ENCODE measurements around the gene ACAP3.

GRCh38 chr1:1262071-1262470, 45.7 kb downstream of the ACAP3 start:
- TF ChIP-seq, protein P1, sequence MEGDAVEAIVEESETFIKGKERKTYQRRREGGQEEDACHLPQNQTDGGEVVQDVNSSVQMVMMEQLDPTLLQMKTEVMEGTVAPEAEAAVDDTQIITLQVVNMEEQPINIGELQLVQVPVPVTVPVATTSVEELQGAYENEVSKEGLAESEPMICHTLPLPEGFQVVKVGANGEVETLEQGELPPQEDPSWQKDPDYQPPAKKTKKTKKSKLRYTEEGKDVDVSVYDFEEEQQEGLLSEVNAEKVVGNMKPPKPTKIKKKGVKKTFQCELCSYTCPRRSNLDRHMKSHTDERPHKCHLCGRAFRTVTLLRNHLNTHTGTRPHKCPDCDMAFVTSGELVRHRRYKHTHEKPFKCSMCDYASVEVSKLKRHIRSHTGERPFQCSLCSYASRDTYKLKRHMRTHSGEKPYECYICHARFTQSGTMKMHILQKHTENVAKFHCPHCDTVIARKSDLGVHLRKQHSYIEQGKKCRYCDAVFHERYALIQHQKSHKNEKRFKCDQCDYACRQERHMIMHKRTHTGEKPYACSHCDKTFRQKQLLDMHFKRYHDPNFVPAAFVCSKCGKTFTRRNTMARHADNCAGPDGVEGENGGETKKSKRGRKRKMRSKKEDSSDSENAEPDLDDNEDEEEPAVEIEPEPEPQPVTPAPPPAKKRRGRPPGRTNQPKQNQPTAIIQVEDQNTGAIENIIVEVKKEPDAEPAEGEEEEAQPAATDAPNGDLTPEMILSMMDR (IDR thresholded peaks at IDR 0.05; ENCODE audit: low read depth, low read length, poor library complexity, severe bottlenecking) = no peak
- no peak for TF ChIP-seq EZH2phosphoT487 (IDR thresholded peaks at IDR 0.05; ENCODE audit: borderline replicate concordance, low read length)

Data from DOHH2 (cell line).